ENCODE measurements around the gene VWA5B1.

DNA sequence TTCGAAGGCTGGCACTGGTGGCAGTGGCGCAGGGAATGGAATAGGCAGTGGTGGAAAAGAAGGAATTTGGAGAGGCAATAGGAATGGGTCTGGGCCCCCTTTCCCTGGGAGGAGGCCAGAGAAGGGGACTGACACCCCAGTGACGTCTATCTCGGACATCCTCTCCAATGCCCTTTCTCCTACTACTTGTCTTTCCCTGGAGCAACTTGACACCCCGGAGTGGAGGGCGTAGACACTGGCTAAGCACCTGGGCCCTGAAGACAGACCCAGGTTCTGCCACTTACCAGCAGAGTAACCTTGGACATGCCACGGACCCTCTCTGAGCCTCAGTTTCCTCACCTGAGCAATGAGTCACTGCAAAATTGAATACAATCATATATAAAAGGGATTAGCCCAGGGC lies 108.5 kb downstream of the VWA5B1 start:
- TF ChIP-seq, protein P1, sequence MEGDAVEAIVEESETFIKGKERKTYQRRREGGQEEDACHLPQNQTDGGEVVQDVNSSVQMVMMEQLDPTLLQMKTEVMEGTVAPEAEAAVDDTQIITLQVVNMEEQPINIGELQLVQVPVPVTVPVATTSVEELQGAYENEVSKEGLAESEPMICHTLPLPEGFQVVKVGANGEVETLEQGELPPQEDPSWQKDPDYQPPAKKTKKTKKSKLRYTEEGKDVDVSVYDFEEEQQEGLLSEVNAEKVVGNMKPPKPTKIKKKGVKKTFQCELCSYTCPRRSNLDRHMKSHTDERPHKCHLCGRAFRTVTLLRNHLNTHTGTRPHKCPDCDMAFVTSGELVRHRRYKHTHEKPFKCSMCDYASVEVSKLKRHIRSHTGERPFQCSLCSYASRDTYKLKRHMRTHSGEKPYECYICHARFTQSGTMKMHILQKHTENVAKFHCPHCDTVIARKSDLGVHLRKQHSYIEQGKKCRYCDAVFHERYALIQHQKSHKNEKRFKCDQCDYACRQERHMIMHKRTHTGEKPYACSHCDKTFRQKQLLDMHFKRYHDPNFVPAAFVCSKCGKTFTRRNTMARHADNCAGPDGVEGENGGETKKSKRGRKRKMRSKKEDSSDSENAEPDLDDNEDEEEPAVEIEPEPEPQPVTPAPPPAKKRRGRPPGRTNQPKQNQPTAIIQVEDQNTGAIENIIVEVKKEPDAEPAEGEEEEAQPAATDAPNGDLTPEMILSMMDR (IDR thresholded peaks at IDR 0.05) = no peak
- TF ChIP-seq EP300 (IDR thresholded peaks at IDR 0.05) (no peak), POLR2AphosphoS5 (IDR thresholded peaks at IDR 0.05) (no peak), POLR2A (IDR thresholded peaks at IDR 0.05) (no peak)

Measured in gastroesophageal sphincter (tissue), 3 donors.